T-helper 2 cell treated with Interferon-gamma antibody and Interleukin-4, amounts not matched to agents 5 μg/mL and 100 μg/mL, for 36 hours (primary cell): Measurements from ENCODE around the gene SLC22A9.
"Not testable (repeated sequence)": the region's sequence is repeated elsewhere in the genome, so short reads cannot be mapped to it uniquely, and the experiment has no call there.

Experiments
- DNase-seq: peaks from one replicate; pipeline ENCODE4 v3.0.0; 2021; ENCODE audit warnings: low spot score
- H3K27ac Mint-ChIP-seq: one replicate; pipeline ENCODE4 v1.8.0; 2021; ENCODE audit warnings: mild to moderate bottlenecking, mixed read lengths
- H3K27me3 Mint-ChIP-seq: one replicate; pipeline ENCODE4 v1.8.0; 2021; ENCODE audit warnings: low read depth, mixed read lengths
- H3K36me3 Mint-ChIP-seq: one replicate; pipeline ENCODE4 v1.8.0; 2021; ENCODE audit warnings: low read depth, mixed read lengths
- H3K4me1 Mint-ChIP-seq: one replicate; pipeline ENCODE4 v1.8.0; 2021; ENCODE audit warnings: low read depth, mixed read lengths
- H3K4me3 Mint-ChIP-seq: one replicate; pipeline ENCODE4 v1.8.0; 2022; ENCODE audit warnings: mild to moderate bottlenecking, moderate library complexity, mixed read lengths
- H3K9me3 Mint-ChIP-seq: one replicate; pipeline ENCODE4 v1.8.0; 2021; ENCODE audit warnings: mixed read lengths

The SLC22A9 gene

GRCh38 chr11:63369165-63369970 is at the start of gene SLC22A9:
SLC22A9 (plus strand) TSS chr11:63369785; CDS start chr11:63370057, 272 bp downstream.
- no peak for DNase-seq
- Mint-ChIP-seq H3K27ac (no peak within 1 kb of the TSS), H3K4me1 (no peaks in the 10 kb centered on the region), H3K9me3 (peaks cover 3% of the 10 kb centered on the region), H3K27me3 (no peaks in the 10 kb centered on the region), H3K4me3 (no peak within 1 kb of the TSS), H3K36me3 (no peaks in the 10 kb centered on the region)

GRCh38 chr11:63321723-63322122 is 47.9 kb upstream of the SLC22A9 start:
- no peaks in the 10 kb centered on the region for H3K27me3 Mint-ChIP-seq
- H3K9me3 Mint-ChIP-seq = peaks cover 9% of the 10 kb centered on the region
- no peak overlapping the region for H3K4me3 Mint-ChIP-seq
- DNase-seq = no peak
- H3K36me3 Mint-ChIP-seq = no peaks in the 10 kb centered on the region
- no peak overlapping the region for H3K27ac Mint-ChIP-seq
- H3K4me1 Mint-ChIP-seq = no peaks in the 10 kb centered on the region

GRCh38 chr11:63335089-63335488 is 34.5 kb upstream of the SLC22A9 start:
- not testable (repeated sequence) for H3K9me3 Mint-ChIP-seq, H3K27me3 Mint-ChIP-seq, H3K4me1 Mint-ChIP-seq, H3K4me3 Mint-ChIP-seq, H3K27ac Mint-ChIP-seq, H3K36me3 Mint-ChIP-seq, DNase-seq

GRCh38 chr11:63337070-63337469 is 32.5 kb upstream of the SLC22A9 start:
- Mint-ChIP-seq H3K27ac (no peak overlapping the region), H3K4me1 (no peaks in the 10 kb centered on the region), H3K9me3 (peaks cover 9% of the 10 kb centered on the region), H3K4me3 (no peak overlapping the region), H3K36me3 (no peaks in the 10 kb centered on the region), H3K27me3 (no peaks in the 10 kb centered on the region)
- no peak for DNase-seq

GRCh38 chr11:63343130-63343529 is 26.5 kb upstream of the SLC22A9 start:
- Mint-ChIP-seq H3K4me1 (no peaks in the 10 kb centered on the region), H3K36me3 (no peaks in the 10 kb centered on the region), H3K27me3 (no peaks in the 10 kb centered on the region), H3K4me3 (no peak overlapping the region), H3K9me3 (no peaks in the 10 kb centered on the region), H3K27ac (no peak overlapping the region)
- DNase-seq = no peak

- Mint-ChIP-seq H3K36me3 (no peaks in the 10 kb centered on the region), H3K9me3 (peaks cover 3% of the 10 kb centered on the region), H3K4me3 (no peak overlapping the region), H3K4me1 (no peaks in the 10 kb centered on the region), H3K27ac (no peak overlapping the region), H3K27me3 (peaks cover 3% of the 10 kb centered on the region)
- no peak for DNase-seq
Measured at GRCh38 chr11:63352144-63352543, 17.4 kb upstream of the SLC22A9 start.

- peaks cover 3% of the 10 kb centered on the region for H3K27me3 Mint-ChIP-seq
- DNase-seq = no peak
- no peak overlapping the region for H3K27ac Mint-ChIP-seq
- H3K36me3 Mint-ChIP-seq = no peaks in the 10 kb centered on the region
- H3K4me3 Mint-ChIP-seq = no peak overlapping the region
- peaks cover 9% of the 10 kb centered on the region for H3K9me3 Mint-ChIP-seq
- no peaks in the 10 kb centered on the region for H3K4me1 Mint-ChIP-seq
Measured at GRCh38 chr11:63362196-63362793, 7.3 kb upstream of the SLC22A9 start.

- no peaks in the 10 kb centered on the region for H3K4me1 Mint-ChIP-seq
- H3K36me3 Mint-ChIP-seq = no peaks in the 10 kb centered on the region
- H3K9me3 Mint-ChIP-seq = peaks cover 3% of the 10 kb centered on the region
- H3K27me3 Mint-ChIP-seq = no peaks in the 10 kb centered on the region
- DNase-seq = no peak
- no peak overlapping the region for H3K27ac Mint-ChIP-seq
- H3K4me3 Mint-ChIP-seq = no peak overlapping the region
Measured at GRCh38 chr11:63369971-63370588, 495 bp downstream of the SLC22A9 start.

GRCh38 chr11:63371396-63371795 is 1.8 kb downstream of the SLC22A9 start:
- Mint-ChIP-seq H3K27ac (no peak overlapping the region), H3K4me3 (no peak overlapping the region), H3K36me3 (no peaks in the 10 kb centered on the region), H3K27me3 (no peaks in the 10 kb centered on the region), H3K9me3 (peaks cover 3% of the 10 kb centered on the region), H3K4me1 (no peaks in the 10 kb centered on the region)
- DNase-seq = no peak

- Mint-ChIP-seq H3K9me3 (no peaks in the 10 kb centered on the region), H3K36me3 (no peaks in the 10 kb centered on the region), H3K27ac (no peak overlapping the region), H3K27me3 (peaks cover 9% of the 10 kb centered on the region), H3K4me3 (no peak overlapping the region), H3K4me1 (no peaks in the 10 kb centered on the region)
- DNase-seq = no peak
Measured at GRCh38 chr11:63375434-63375833, 5.8 kb downstream of the SLC22A9 start.

GRCh38 chr11:63380130-63380529 is 10.5 kb downstream of the SLC22A9 start:
- H3K4me3 Mint-ChIP-seq = no peak overlapping the region
- H3K36me3 Mint-ChIP-seq = no peaks in the 10 kb centered on the region
- H3K27me3 Mint-ChIP-seq = peaks cover 16% of the 10 kb centered on the region
- DNase-seq = no peak
- H3K9me3 Mint-ChIP-seq = no peaks in the 10 kb centered on the region
- H3K4me1 Mint-ChIP-seq = no peaks in the 10 kb centered on the region
- H3K27ac Mint-ChIP-seq = no peak overlapping the region

- Mint-ChIP-seq H3K4me1 (no peaks in the 10 kb centered on the region), H3K27ac (no peak overlapping the region), H3K27me3 (peaks cover 19% of the 10 kb centered on the region), H3K36me3 (no peaks in the 10 kb centered on the region), H3K9me3 (no peaks in the 10 kb centered on the region), H3K4me3 (no peak overlapping the region)
- no peak for DNase-seq
Measured at GRCh38 chr11:63395697-63396096, 26.1 kb downstream of the SLC22A9 start.

- no peaks in the 10 kb centered on the region for H3K4me1 Mint-ChIP-seq
- H3K9me3 Mint-ChIP-seq = no peaks in the 10 kb centered on the region
- peaks cover 16% of the 10 kb centered on the region for H3K27me3 Mint-ChIP-seq
- no peak for DNase-seq
- H3K4me3 Mint-ChIP-seq = no peak overlapping the region
- no peak overlapping the region for H3K27ac Mint-ChIP-seq
- H3K36me3 Mint-ChIP-seq = no peaks in the 10 kb centered on the region
Measured at GRCh38 chr11:63404161-63404935, 34.8 kb downstream of the SLC22A9 start.

- peaks cover 16% of the 10 kb centered on the region for H3K27me3 Mint-ChIP-seq
Measured at GRCh38 chr11:63405114-63405513, 35.5 kb downstream of the SLC22A9 start.

More at GRCh38 chr11:63405114-63405513, 35.5 kb downstream of the SLC22A9 start:
- Mint-ChIP-seq H3K27ac (no peak overlapping the region), H3K4me3 (no peak overlapping the region), H3K36me3 (no peaks in the 10 kb centered on the region), H3K4me1 (no peaks in the 10 kb centered on the region), H3K9me3 (no peaks in the 10 kb centered on the region)
- DNase-seq = no peak
